Gastrocnemius medialis (tissue), 4 donors: ENCODE data around the gene CSPG5.

Experiments
- CTCF ChIP-seq, 5 experiments: fragments of 450-650 bp in 3 of 5; fragments of 200-600 bp in 2 of 5; sonication (generic) in 2 of 5; IDR thresholded peaks in 4 of 5; conservative IDR thresholded peaks in 1 of 5; 1 replicate in 4 of 5; 2 replicates in 1 of 5; pipeline ENCODE4 v1.5.1; 2016 to 2019; ENCODE audit warnings: antibody characterized with exemption in 5 of 5, mild to moderate bottlenecking in 3 of 5, moderate library complexity in 3 of 5
- POLR2A ChIP-seq, 2 donors: fragments of 450-650 bp; IDR thresholded peaks; one replicate each; pipeline ENCODE4 v1.6.1; 2017; ENCODE audit warnings: antibody characterized with exemption in 2 of 2, mild to moderate bottlenecking in 2 of 2, moderate library complexity in 2 of 2

- TF ChIP-seq CTCF (IDR thresholded peaks at IDR 0.05 in 4 of 5, conservative IDR thresholded peaks at IDR 0.05 in 1 of 5) (no peak), POLR2A (IDR thresholded peaks at IDR 0.05) (no peak)
Observed at GRCh38 chr3:47517937-47518336, 60.7 kb downstream of the CSPG5 start.
